AG09319 (cell line): ENCODE measurements around the gene LRRC46.

Experiments used
- DNase-seq: peaks from one replicate; pipeline ENCODE4 v3.0.0-alpha.2; 2010; ENCODE audit warnings: low read depth; ENCODE audit errors: extremely low read depth
- TF ChIP-seq, protein P1 (sequence below): IDR thresholded peaks from 2 replicates; pipeline ENCODE4 v1.5.1; 2011; ENCODE audit warnings: low read depth, mild to moderate bottlenecking, inconsistent platforms, low read length, moderate library complexity

LRRC46 gene

GRCh38 chr17:47841488-47842291 is 10.2 kb downstream of the LRRC46 start:
- TF ChIP-seq, protein P1, sequence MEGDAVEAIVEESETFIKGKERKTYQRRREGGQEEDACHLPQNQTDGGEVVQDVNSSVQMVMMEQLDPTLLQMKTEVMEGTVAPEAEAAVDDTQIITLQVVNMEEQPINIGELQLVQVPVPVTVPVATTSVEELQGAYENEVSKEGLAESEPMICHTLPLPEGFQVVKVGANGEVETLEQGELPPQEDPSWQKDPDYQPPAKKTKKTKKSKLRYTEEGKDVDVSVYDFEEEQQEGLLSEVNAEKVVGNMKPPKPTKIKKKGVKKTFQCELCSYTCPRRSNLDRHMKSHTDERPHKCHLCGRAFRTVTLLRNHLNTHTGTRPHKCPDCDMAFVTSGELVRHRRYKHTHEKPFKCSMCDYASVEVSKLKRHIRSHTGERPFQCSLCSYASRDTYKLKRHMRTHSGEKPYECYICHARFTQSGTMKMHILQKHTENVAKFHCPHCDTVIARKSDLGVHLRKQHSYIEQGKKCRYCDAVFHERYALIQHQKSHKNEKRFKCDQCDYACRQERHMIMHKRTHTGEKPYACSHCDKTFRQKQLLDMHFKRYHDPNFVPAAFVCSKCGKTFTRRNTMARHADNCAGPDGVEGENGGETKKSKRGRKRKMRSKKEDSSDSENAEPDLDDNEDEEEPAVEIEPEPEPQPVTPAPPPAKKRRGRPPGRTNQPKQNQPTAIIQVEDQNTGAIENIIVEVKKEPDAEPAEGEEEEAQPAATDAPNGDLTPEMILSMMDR: no peak
- DNase-seq: no peak

- TF ChIP-seq, protein P1: no peak
- DNase-seq: no peak
Observed at GRCh38 chr17:47843391-47843730, 11.9 kb downstream of the LRRC46 start.

- no peak for DNase-seq
- TF ChIP-seq, protein P1: no peak
Observed at GRCh38 chr17:47844227-47844626, 12.8 kb downstream of the LRRC46 start.

- no peak for DNase-seq
- TF ChIP-seq, protein P1: peak; percentile 38
Observed at GRCh38 chr17:47844814-47845715, 13.6 kb downstream of the LRRC46 start.

DNA sequence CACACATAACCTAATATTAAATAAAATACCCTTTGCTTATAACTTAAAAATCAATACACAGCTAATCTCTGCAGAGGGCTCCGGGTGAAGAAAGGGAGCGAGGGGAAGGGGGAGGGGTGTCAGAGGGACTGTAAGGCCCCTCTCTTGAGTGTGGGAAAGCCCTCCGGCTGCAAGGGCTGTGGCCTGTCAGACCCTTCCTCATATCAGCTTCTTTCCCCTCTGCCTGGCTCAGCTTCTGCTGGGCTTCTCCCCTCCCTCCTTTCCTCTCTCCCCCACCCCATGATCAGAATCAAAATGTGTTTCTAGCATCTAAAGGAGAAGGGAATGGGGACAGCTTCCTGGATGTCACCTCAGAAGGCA is 14.2 kb downstream of the LRRC46 start:
- TF ChIP-seq, protein P1: no peak
- no peak for DNase-seq

- TF ChIP-seq, protein P1: no peak
- no peak for DNase-seq
Observed at GRCh38 chr17:47846716-47847340, 15.4 kb downstream of the LRRC46 start.
